Gastrocnemius medialis (tissue), 4 donors: Measurements from ENCODE around the gene OPCML.

ENCODE experiments used
- POLR2A ChIP-seq, 2 donors: fragments of 450-650 bp; IDR thresholded peaks; one replicate each; pipeline ENCODE4 v1.6.1; 2017; ENCODE audit warnings: antibody characterized with exemption in 2 of 2, mild to moderate bottlenecking in 2 of 2, moderate library complexity in 2 of 2
- TF ChIP-seq, protein P1 (sequence below), 5 experiments: fragments of 450-650 bp in 3 of 5; fragments of 200-600 bp in 2 of 5; sonication (generic) in 2 of 5; IDR thresholded peaks in 4 of 5; conservative IDR thresholded peaks in 1 of 5; 1 replicate in 4 of 5; 2 replicates in 1 of 5; pipeline ENCODE4 v1.5.1; 2016 to 2019; ENCODE audit warnings: antibody characterized with exemption in 5 of 5, mild to moderate bottlenecking in 3 of 5, moderate library complexity in 3 of 5

DNA sequence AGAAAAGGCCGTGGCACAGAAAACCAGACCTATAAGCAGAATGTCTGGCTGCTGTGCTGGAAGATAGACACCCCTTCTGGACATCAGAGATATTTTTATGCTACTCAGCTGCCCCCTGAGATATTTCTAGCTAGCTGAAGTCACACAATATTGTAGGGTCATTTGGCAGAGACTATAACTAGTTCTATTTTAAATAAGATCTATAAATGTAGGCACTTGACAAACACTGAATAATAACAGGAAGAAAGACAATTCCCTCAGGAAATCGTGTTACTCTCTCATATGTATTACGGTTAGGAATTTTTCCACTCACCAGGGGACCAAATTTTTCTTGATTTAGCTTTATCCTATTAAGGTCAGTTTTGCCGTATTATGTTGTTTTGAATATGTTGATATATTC, 845.4 kb downstream of the OPCML start:
- TF ChIP-seq, protein P1, sequence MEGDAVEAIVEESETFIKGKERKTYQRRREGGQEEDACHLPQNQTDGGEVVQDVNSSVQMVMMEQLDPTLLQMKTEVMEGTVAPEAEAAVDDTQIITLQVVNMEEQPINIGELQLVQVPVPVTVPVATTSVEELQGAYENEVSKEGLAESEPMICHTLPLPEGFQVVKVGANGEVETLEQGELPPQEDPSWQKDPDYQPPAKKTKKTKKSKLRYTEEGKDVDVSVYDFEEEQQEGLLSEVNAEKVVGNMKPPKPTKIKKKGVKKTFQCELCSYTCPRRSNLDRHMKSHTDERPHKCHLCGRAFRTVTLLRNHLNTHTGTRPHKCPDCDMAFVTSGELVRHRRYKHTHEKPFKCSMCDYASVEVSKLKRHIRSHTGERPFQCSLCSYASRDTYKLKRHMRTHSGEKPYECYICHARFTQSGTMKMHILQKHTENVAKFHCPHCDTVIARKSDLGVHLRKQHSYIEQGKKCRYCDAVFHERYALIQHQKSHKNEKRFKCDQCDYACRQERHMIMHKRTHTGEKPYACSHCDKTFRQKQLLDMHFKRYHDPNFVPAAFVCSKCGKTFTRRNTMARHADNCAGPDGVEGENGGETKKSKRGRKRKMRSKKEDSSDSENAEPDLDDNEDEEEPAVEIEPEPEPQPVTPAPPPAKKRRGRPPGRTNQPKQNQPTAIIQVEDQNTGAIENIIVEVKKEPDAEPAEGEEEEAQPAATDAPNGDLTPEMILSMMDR (IDR thresholded peaks at IDR 0.05 in 4 of 5, conservative IDR thresholded peaks at IDR 0.05 in 1 of 5): no peak
- no peak for TF ChIP-seq POLR2A (IDR thresholded peaks at IDR 0.05)
